Neural progenitor cell (in vitro differentiated cells): ENCODE results near the gene FAM78A. TPM values are rescaled to one million over a fixed set of nuclear protein-coding genes. Genes with fewer than 3 reads are reported as not detected.

ENCODE experiments used
- DNase-seq: peaks from one replicate; pipeline ENCODE4 v3.0.0-alpha.2; 2016; ENCODE audit warnings: low spot score
- H2AFZ ChIP-seq: fragments of 200-600 bp; sonication (generic); replicated peaks from 2 replicates; pipeline ENCODE4 v1.6.1; 2016; ENCODE audit warnings: antibody characterized with exemption
- H3F3A ChIP-seq: fragments of 200-600 bp; sonication (generic); 2 replicates; pipeline ENCODE4 v1.6.1; 2016; ENCODE audit warnings: antibody characterized with exemption, low read depth
- H3K27ac ChIP-seq: fragments of 200-600 bp; sonication (generic); 2 replicates; pipeline ENCODE4 v1.5.1; 2016; ENCODE audit warnings: mild to moderate bottlenecking
- H3K27me3 ChIP-seq: fragments of 200-600 bp; sonication (generic); 2 replicates; pipeline ENCODE4 v1.6.1; 2016; ENCODE audit warnings: mild to moderate bottlenecking, moderate library complexity
- H3K36me3 ChIP-seq: fragments of 200-600 bp; sonication (generic); 2 replicates; pipeline ENCODE4 v1.5.1; 2016
- H3K4me1 ChIP-seq: fragments of 200-600 bp; sonication (generic); 2 replicates; pipeline ENCODE4 v1.6.1; 2016; ENCODE audit warnings: mixed run types
- H3K4me2 ChIP-seq: fragments of 200-600 bp; sonication (generic); 2 replicates; pipeline ENCODE4 v1.6.1; 2016
- H3K4me3 ChIP-seq: fragments of 200-600 bp; sonication (generic); 2 replicates; pipeline ENCODE4 v1.5.1; 2016
- H3K79me2 ChIP-seq: fragments of 200-600 bp; sonication (generic); 2 replicates; pipeline ENCODE4 v1.6.1; 2016; ENCODE audit warnings: low read depth
- H3K9ac ChIP-seq: fragments of 200-600 bp; sonication (generic); 2 replicates; pipeline ENCODE4 v1.6.1; 2016
- H3K9me3 ChIP-seq: fragments of 200-600 bp; sonication (generic); 2 replicates; pipeline ENCODE4 v1.5.1; 2016; ENCODE audit warnings: low read depth
- H4K20me1 ChIP-seq: fragments of 200-600 bp; sonication (generic); 2 replicates; pipeline ENCODE4 v1.6.1; 2016; ENCODE audit warnings: low read depth
- H3K27ac Mint-ChIP-seq: 3 replicates; pipeline ENCODE4 v1.8.0; 2021; ENCODE audit warnings: mixed read lengths
- H3K27me3 Mint-ChIP-seq: 2 replicates; pipeline ENCODE4 v1.8.0; 2022; ENCODE audit warnings: low read depth, mild to moderate bottlenecking, inconsistent platforms, moderate library complexity, mixed read lengths; ENCODE audit not compliant: insufficient read depth
- H3K36me3 Mint-ChIP-seq: 3 replicates; pipeline ENCODE4 v1.8.0; 2021; ENCODE audit warnings: mixed read lengths
- H3K4me1 Mint-ChIP-seq: 3 replicates; pipeline ENCODE4 v1.8.0; 2021; ENCODE audit warnings: mixed read lengths
- H3K4me3 Mint-ChIP-seq: 3 replicates; pipeline ENCODE4 v1.8.0; 2021; ENCODE audit warnings: mild to moderate bottlenecking, moderate library complexity, mixed read lengths
- H3K9me3 Mint-ChIP-seq: 3 replicates; pipeline ENCODE4 v1.8.0; 2020; ENCODE audit warnings: mixed read lengths
- CTCF ChIP-seq: fragments of 200-600 bp; sonication (generic); IDR thresholded peaks from 2 replicates; pipeline ENCODE4 v1.5.1; 2017; ENCODE audit warnings: antibody characterized with exemption, mild to moderate bottlenecking
- EZH2 ChIP-seq: fragments of 200-600 bp; sonication (generic); IDR thresholded peaks from 2 replicates; pipeline ENCODE4 v1.6.1; 2017; ENCODE audit warnings: antibody characterized with exemption, mild to moderate bottlenecking, moderate library complexity
- EZH2phosphoT487 ChIP-seq: fragments of 200-600 bp; sonication (generic); IDR thresholded peaks from 2 replicates; pipeline ENCODE4 v1.6.1; 2017; ENCODE audit warnings: antibody characterized with exemption
- total RNA-seq: library from RNA; depleted of rRNA; stranded (reverse); fragments of >200 nt; gene quantifications from 2 replicates; pipeline ENCODE4 v1.2.3, GENCODE V29; 2015; ENCODE audit warnings: low replicate concordance

Gene FAM78A
- total RNA-seq, 1 donor from 2014 or later = 0.32 TPM

- H3F3A ChIP-seq = peaks cover 4% of the 10 kb centered on the region
- H3K27me3 Mint-ChIP-seq = peaks cover 2% of the 10 kb centered on the region
- no peak for DNase-seq
- no peaks in the 10 kb centered on the region for H3K79me2 ChIP-seq
- no peak overlapping the region for H3K4me3 ChIP-seq
- peaks cover 8% of the 10 kb centered on the region for H3K4me1 Mint-ChIP-seq
- peaks cover 5% of the 10 kb centered on the region for H3K4me1 ChIP-seq
- H3K4me3 Mint-ChIP-seq = no peak overlapping the region
- no peak overlapping the region for H3K9ac ChIP-seq
- no peak overlapping the region for H3K4me2 ChIP-seq
- H3K27me3 ChIP-seq = no peaks in the 10 kb centered on the region
- no peak overlapping the region for H3K27ac Mint-ChIP-seq
- TF ChIP-seq CTCF (no peak), EZH2phosphoT487 (no peak), EZH2 (no peak)
- no peaks in the 10 kb centered on the region for H3K36me3 ChIP-seq
- H4K20me1 ChIP-seq = no peaks in the 10 kb centered on the region
- no peak overlapping the region for H2AFZ ChIP-seq
- no peak overlapping the region for H3K27ac ChIP-seq
- H3K9me3 Mint-ChIP-seq = peaks cover 2% of the 10 kb centered on the region
- peaks cover 1% of the 10 kb centered on the region for H3K36me3 Mint-ChIP-seq
- no peaks in the 10 kb centered on the region for H3K9me3 ChIP-seq
Measured at GRCh38 chr9:131309530-131310276, 33.4 kb upstream of the FAM78A start.

GRCh38 chr9:131308906-131309529 is 32.7 kb upstream of the FAM78A start:
- TF ChIP-seq CTCF (no peak), EZH2 (no peak), EZH2phosphoT487 (no peak)
- H3K4me3 ChIP-seq = no peak overlapping the region
- H3K9ac ChIP-seq = no peak overlapping the region
- H3K4me1 Mint-ChIP-seq = peaks cover 12% of the 10 kb centered on the region
- H3K4me2 ChIP-seq = no peak overlapping the region
- no peaks in the 10 kb centered on the region for H4K20me1 ChIP-seq
- H3K27ac Mint-ChIP-seq = no peak overlapping the region
- peaks cover 1% of the 10 kb centered on the region for H3K36me3 Mint-ChIP-seq
- peaks cover 2% of the 10 kb centered on the region for H3K9me3 Mint-ChIP-seq
- no peaks in the 10 kb centered on the region for H3K36me3 ChIP-seq
- H3K27me3 ChIP-seq = no peaks in the 10 kb centered on the region
- H3K4me1 ChIP-seq = peaks cover 5% of the 10 kb centered on the region
- H3K79me2 ChIP-seq = no peaks in the 10 kb centered on the region
- no peak overlapping the region for H2AFZ ChIP-seq
- peaks cover 2% of the 10 kb centered on the region for H3K27me3 Mint-ChIP-seq
- no peak overlapping the region for H3K27ac ChIP-seq
- no peak overlapping the region for H3K4me3 Mint-ChIP-seq
- peaks cover 4% of the 10 kb centered on the region for H3F3A ChIP-seq
- DNase-seq = no peak
- no peaks in the 10 kb centered on the region for H3K9me3 ChIP-seq

- no peak overlapping the region for H3K4me2 ChIP-seq
- Mint-ChIP-seq H3K36me3 (peaks cover 1% of the 10 kb centered on the region), H3K9me3 (peaks cover under 1% of the 10 kb centered on the region), H3K4me3 (peak overlapping the region; percentile 16), H3K4me1 (peaks cover 12% of the 10 kb centered on the region), H3K27ac (peak overlapping the region; percentile 53), H3K27me3 (peaks cover 2% of the 10 kb centered on the region)
- peaks cover 4% of the 10 kb centered on the region for H3F3A ChIP-seq
- H2AFZ ChIP-seq = no peak overlapping the region
- H3K27me3 ChIP-seq = no peaks in the 10 kb centered on the region
- no peak overlapping the region for H3K27ac ChIP-seq
- H3K4me1 ChIP-seq = peaks cover 5% of the 10 kb centered on the region
- no peaks in the 10 kb centered on the region for H3K9me3 ChIP-seq
- no peaks in the 10 kb centered on the region for H3K36me3 ChIP-seq
- no peak overlapping the region for H3K9ac ChIP-seq
- DNase-seq = no peak
- H3K79me2 ChIP-seq = no peaks in the 10 kb centered on the region
- H4K20me1 ChIP-seq = no peaks in the 10 kb centered on the region
- H3K4me3 ChIP-seq = no peak overlapping the region
- TF ChIP-seq EZH2phosphoT487 = no peak
- no peak for TF ChIP-seq CTCF
- no peak for TF ChIP-seq EZH2
Measured at GRCh38 chr9:131308452-131308851, 32.1 kb upstream of the FAM78A start.
